GM12878 (cell line): Measurements from ENCODE around the gene RET. TPM values are rescaled to one million over a fixed set of nuclear protein-coding genes. Genes with fewer than 3 reads are reported as not detected.

Experiments
- ATAC-seq: fragments of 200-7000 bp; cut with Tn5 transposase; 3 replicates; pipeline ENCODE4 v1.9.1; 2020; ENCODE audit warnings: mild to moderate bottlenecking, moderate library complexity
- BruUV-seq: library from RNA; stranded (reverse); fragments of 400-500 nt; replicated peaks from 2 replicates; lab custom pipeline; 2021; lab: Mats Ljungman, UMichigan
- CTCF ChIA-PET: fragments of 300-600 bp; sonication (Branson Sonifier 250); formaldehyde crosslinking; extraction: SDS; loops from one replicate; lab custom pipeline; 2021; ENCODE audit warnings: inconsistent platforms; lab: Yijun Ruan, JAX
- POLR2A ChIA-PET: fragments of 350-600 bp; formaldehyde crosslinking; extraction: SDS; loops from one replicate; lab custom pipeline; 2021; ENCODE audit warnings: inconsistent platforms; lab: Charles Lee
- RAD21 ChIA-PET: fragments of 300-600 bp; sonication (Branson Sonifier 250); formaldehyde crosslinking; loops from one replicate; lab custom pipeline; 2023; ENCODE audit warnings: antibody characterized with exemption; ENCODE audit not compliant: unreplicated experiment; lab: Charles Lee
- SMC1A ChIA-PET: fragments of 300-600 bp; sonication (Branson Sonifier 250); formaldehyde crosslinking; loops from one replicate; lab custom pipeline; 2023; ENCODE audit not compliant: unreplicated experiment, uncharacterized antibody; lab: Charles Lee
- DNase-seq: peaks from one replicate; pipeline ENCODE4 v3.0.0-alpha.2; 2011; ENCODE audit warnings: low read depth, low spot score
- FAIRE-seq: peaks from 3 replicates; lab custom pipeline; 2011; peaks lifted over from hg19 to GRCh38; lab: Jason Lieb, UNC
- H2AFZ ChIP-seq: 2 replicates; pipeline ENCODE4 v1.6.0; 2011; ENCODE audit warnings: low read depth, low read length, control low read depth; ENCODE audit not compliant: control insufficient read depth
- H3K27ac ChIP-seq: 2 replicates; pipeline ENCODE4 v1.5.1; 2011; ENCODE audit warnings: control low read depth; ENCODE audit not compliant: control insufficient read depth, insufficient read depth
- H3K27me3 ChIP-seq, 2 experiments: replicated peaks in 1 of 2; 2 replicates each; pipeline versions ENCODE4 v1.6.0 to v1.6.1; 2011; ENCODE audit warnings: low read length in 1 of 2; ENCODE audit not compliant: control insufficient read depth in 2 of 2, insufficient read depth in 2 of 2
- H3K36me3 ChIP-seq, 2 experiments: 2 replicates each; pipeline ENCODE4 v1.5.1; 2011; ENCODE audit warnings: low read length in 1 of 2; ENCODE audit not compliant: control insufficient read depth in 2 of 2, insufficient read depth in 2 of 2
- H3K4me1 ChIP-seq: 2 replicates; pipeline ENCODE4 v1.6.1; 2011; ENCODE audit warnings: mild to moderate bottlenecking, low read length, moderate library complexity, mixed read lengths; ENCODE audit not compliant: control insufficient read depth, insufficient read depth
- H3K4me2 ChIP-seq: 2 replicates; pipeline ENCODE4 v1.6.0; 2011; ENCODE audit warnings: control low read depth; ENCODE audit not compliant: control insufficient read depth, insufficient read depth
- H3K4me3 ChIP-seq: fragments of 200-600 bp; sonication (generic); 2 replicates; pipeline ENCODE4 v1.5.1; 2016
- H3K79me2 ChIP-seq: 2 replicates; pipeline ENCODE4 v1.6.0; 2011; ENCODE audit warnings: low read length; ENCODE audit not compliant: control insufficient read depth, insufficient read depth
- H3K9ac ChIP-seq: 2 replicates; pipeline ENCODE4 v1.8.0; 2011; ENCODE audit warnings: low read length, control low read depth, mixed read lengths; ENCODE audit not compliant: control insufficient read depth, insufficient read depth
- H3K9me3 ChIP-seq: replicated peaks from 3 replicates; pipeline ENCODE4 v1.5.1; 2011; ENCODE audit warnings: mild to moderate bottlenecking, low read length; ENCODE audit not compliant: control insufficient read depth, insufficient read depth
- H4K20me1 ChIP-seq: 2 replicates; pipeline ENCODE4 v1.6.0; 2011; ENCODE audit not compliant: control insufficient read depth, insufficient read depth
- CEBPZ ChIP-seq: fragments of 150-350 bp; IDR thresholded peaks from 2 replicates; pipeline ENCODE4 v1.6.1; 2016; ENCODE audit warnings: low read depth, low read length
- ESRRA ChIP-seq: IDR thresholded peaks from 2 replicates; pipeline ENCODE4 v1.6.1; 2012; ENCODE audit warnings: mild to moderate bottlenecking, low read length, improper control_type of control experiment
- GATAD2B ChIP-seq: fragments of 450-650 bp; conservative IDR thresholded peaks from 2 replicates; pipeline ENCODE4 v1.6.1; 2017; ENCODE audit warnings: low read depth, mild to moderate bottlenecking, moderate library complexity
- HDAC2 ChIP-seq: fragments of 200-600 bp; sonication (generic); IDR thresholded peaks from 2 replicates; pipeline ENCODE4 v1.6.1; 2017
- HSF1 ChIP-seq: fragments of 150-350 bp; IDR thresholded peaks from 2 replicates; pipeline ENCODE4 v1.6.1; 2014; ENCODE audit warnings: mild to moderate bottlenecking, low read depth, low read length
- IKZF2 ChIP-seq, 2 experiments: fragments of 450-650 bp; IDR thresholded peaks; 2 replicates each; pipeline ENCODE4 v1.6.1; 2017; ENCODE audit warnings: mild to moderate bottlenecking in 2 of 2, moderate library complexity in 2 of 2
- MEF2B ChIP-seq: fragments of 450-650 bp; IDR thresholded peaks from 2 replicates; pipeline ENCODE4 v1.6.1; 2018; ENCODE audit warnings: mild to moderate bottlenecking, moderate library complexity; ENCODE audit not compliant: partially characterized antibody, poor library complexity, severe bottlenecking
- MYB ChIP-seq: fragments of 150-350 bp; IDR thresholded peaks from 2 replicates; pipeline ENCODE4 v1.6.1; 2014; ENCODE audit warnings: mild to moderate bottlenecking, low read depth, low read length, borderline replicate concordance
- NFXL1 ChIP-seq: fragments of 450-650 bp; IDR thresholded peaks from 2 replicates; pipeline ENCODE4 v1.6.1; 2017; ENCODE audit warnings: antibody characterized with exemption, mild to moderate bottlenecking, borderline replicate concordance
- NR2C1 ChIP-seq: fragments of 450-650 bp; IDR thresholded peaks from 2 replicates; pipeline ENCODE4 v1.6.1; 2017; ENCODE audit warnings: antibody characterized with exemption, mild to moderate bottlenecking, moderate library complexity
- PAX8 ChIP-seq: fragments of 450-650 bp; IDR thresholded peaks from 2 replicates; pipeline ENCODE4 v1.6.1; 2017; ENCODE audit warnings: mild to moderate bottlenecking, moderate library complexity
- RCOR1 ChIP-seq: conservative IDR thresholded peaks from 2 replicates; pipeline ENCODE4 v1.6.1; 2012; ENCODE audit warnings: low read depth, low read length, improper control_type of control experiment
- SREBF1 ChIP-seq: IDR thresholded peaks from 2 replicates; pipeline ENCODE4 v1.6.1; 2012; ENCODE audit warnings: mild to moderate bottlenecking, low read length
- STAT1 ChIP-seq: fragments of 450-650 bp; conservative IDR thresholded peaks from 2 replicates; pipeline ENCODE4 v1.6.1; 2014; ENCODE audit warnings: antibody characterized with exemption, mild to moderate bottlenecking
- WGBS: methylation state at CpG from one replicate; pipeline ENCODE4 v1.1.6; 2016; ENCODE audit warnings: low lambda C conversion rate; ENCODE audit not compliant: insufficient replicate concordance, insufficient coverage; ENCODE audit errors: missing lambda C conversion rate; 5-methylcytosine and 5-hydroxymethylcytosine counted together
- in situ Hi-C: fragments of 300-500 bp; cut with MboI; formaldehyde crosslinking; loops from 9 replicates; pipeline ENCODE4 v1.14.3; 2018; ENCODE audit warnings: mixed read lengths
- intact Hi-C: fragments of 100-400 bp; cut with micrococcal nuclease; formaldehyde crosslinking; loops from one replicate; pipeline ENCODE4 v1.14.2; 2022; ENCODE audit not compliant: unreplicated experiment
- polyA plus RNA-seq, 11 experiments: library from polyadenylated mRNA; depleted of rRNA in 4 of 11; unstranded in 6 of 11; stranded (reverse) in 5 of 11; fragments of >200 nt; fragmentation: Nextera tagmentation in 4 of 11; fragmentation: Illumina TruSeq in 1 of 11; extraction: Ambion mirVana in 4 of 11; extraction: Trizol in 1 of 11; gene quantifications; 1 replicate in 1 of 11; 2 replicates in 10 of 11; pipeline versions ENCODE4 v1.2.1 to v1.2.3, GENCODE V29; 2011 to 2016; ENCODE audit warnings: inconsistent platforms in 2 of 11, missing spikeins in 2 of 11, low read depth in 1 of 11
- total RNA-seq, 4 experiments: library from RNA; depleted of rRNA in 3 of 4; stranded (reverse); fragments of >200 nt in 3 of 4; fragmentation: Illumina TruSeq in 1 of 4; extraction: Trizol in 1 of 4; gene quantifications; 2 replicates each; pipeline versions ENCODE4 v1.2.1 to v1.2.3, GENCODE V29; 2013 to 2021
- TF ChIP-seq, protein P1 (sequence below): fragments of 450-650 bp; IDR thresholded peaks from 2 replicates; pipeline ENCODE4 v1.6.1; 2016; ENCODE audit warnings: mild to moderate bottlenecking

RET gene
- total and polyA plus RNA-seq, 10 of the 15 experiments (the other 5 are each of a cell fraction or from before 2014, with no cell fraction given), result not detected

- no peak for TF ChIP-seq CEBPZ
Measured at GRCh38 chr10:43114743-43115611, 38.1 kb downstream of the RET start (continued).

- RAD21 ChIA-PET, result interaction anchor here (0.7 kb wide), 1 partner anchor 331 kb away, joined by 3 read pairs; no protein-coding TSS in a partner anchor
- Histone ChIP-seq H3K4me1 (peaks cover 8% of the 10 kb centered on the region), H3K36me3 (no peaks in the 10 kb centered on the region), H4K20me1 (no peaks in the 10 kb centered on the region), H3K4me2 (no peak overlapping the region), H3K27me3 (no peaks in the 10 kb centered on the region), H2AFZ (no peak overlapping the region), H3K9me3 (no peaks in the 10 kb centered on the region), H3K4me3 (no peak overlapping the region), H3K79me2 (no peaks in the 10 kb centered on the region), H3K27ac (no peak overlapping the region), H3K9ac (no peak overlapping the region)
- in situ Hi-C loops (loop anchor here (25.0 kb wide), 2 partner anchors 104 to 929 kb away; no protein-coding TSS in a partner anchor), intact Hi-C loops (no loop called here)
- WGBS, result 78% methylated on average over 10 of the region's 10 CpGs
- SMC1A ChIA-PET, result no interaction called here
- POLR2A ChIA-PET, result no interaction called here
- ATAC-seq, result no peak
- BruUV-seq, result no TSS peak
- no peak for FAIRE-seq
- CTCF ChIA-PET, result no interaction called here
- no peak for DNase-seq
- TF ChIP-seq HSF1 (no peak), GATAD2B (no peak), STAT1 (no peak), IKZF2 (IDR thresholded peaks at IDR 0.05) (no peak), HDAC2 (no peak), MEF2B (no peak), RCOR1 (no peak), ESRRA (no peak), PAX8 (no peak), SREBF1 (no peak), NR2C1 (no peak), MYB (no peak), NFXL1 (no peak)
- TF ChIP-seq, protein P1, sequence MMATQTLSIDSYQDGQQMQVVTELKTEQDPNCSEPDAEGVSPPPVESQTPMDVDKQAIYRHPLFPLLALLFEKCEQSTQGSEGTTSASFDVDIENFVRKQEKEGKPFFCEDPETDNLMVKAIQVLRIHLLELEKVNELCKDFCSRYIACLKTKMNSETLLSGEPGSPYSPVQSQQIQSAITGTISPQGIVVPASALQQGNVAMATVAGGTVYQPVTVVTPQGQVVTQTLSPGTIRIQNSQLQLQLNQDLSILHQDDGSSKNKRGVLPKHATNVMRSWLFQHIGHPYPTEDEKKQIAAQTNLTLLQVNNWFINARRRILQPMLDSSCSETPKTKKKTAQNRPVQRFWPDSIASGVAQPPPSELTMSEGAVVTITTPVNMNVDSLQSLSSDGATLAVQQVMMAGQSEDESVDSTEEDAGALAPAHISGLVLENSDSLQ, result no peak
Measured at GRCh38 chr10:43115881-43116595, 39.2 kb downstream of the RET start.
